Activated naive CD8-positive, alpha-beta T cell (primary cell): ENCODE results near the gene SLC44A1.
A peak's percentile ranks its signal among the peaks of the same experiment; 100 is the strongest.

Experiments
- H3K27ac Mint-ChIP-seq: one replicate; pipeline ENCODE4 v1.8.0; 2021; ENCODE audit warnings: mixed read lengths
- H3K27me3 Mint-ChIP-seq: one replicate; pipeline ENCODE4 v1.8.0; 2021; ENCODE audit warnings: mixed read lengths
- H3K36me3 Mint-ChIP-seq: one replicate; pipeline ENCODE4 v1.8.0; 2021; ENCODE audit warnings: mixed read lengths
- H3K4me1 Mint-ChIP-seq: one replicate; pipeline ENCODE4 v1.8.0; 2021; ENCODE audit warnings: low read depth, mixed read lengths
- H3K4me3 Mint-ChIP-seq: one replicate; pipeline ENCODE4 v1.8.0; 2021; ENCODE audit warnings: mild to moderate bottlenecking, mixed read lengths
- H3K9me3 Mint-ChIP-seq: one replicate; pipeline ENCODE4 v1.8.0; 2021; ENCODE audit warnings: low read depth, mixed read lengths

Gene SLC44A1

DNA sequence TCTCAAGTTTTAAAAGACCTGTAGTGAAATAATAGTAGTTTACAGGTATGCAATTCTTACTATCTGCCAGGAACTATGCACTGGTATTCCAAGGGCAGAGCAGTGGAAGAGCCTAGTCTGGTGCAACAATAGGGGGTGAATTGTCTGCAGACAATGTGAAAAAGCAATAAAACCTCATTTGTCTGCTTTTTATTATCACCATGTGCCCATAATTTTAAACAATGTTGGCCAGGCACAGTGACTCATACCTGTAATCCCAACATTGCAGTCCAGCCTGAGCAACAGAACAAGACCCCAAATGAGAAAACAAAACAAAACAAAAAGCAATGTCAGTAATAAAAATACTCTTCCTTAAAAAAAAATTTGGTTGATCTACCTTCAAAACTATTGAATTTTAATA, 12.2 kb upstream of the SLC44A1 start:
- Mint-ChIP-seq H3K4me1 (no peaks in the 10 kb centered on the region), H3K9me3 (no peaks in the 10 kb centered on the region), H3K27me3 (peaks cover 8% of the 10 kb centered on the region), H3K27ac (no peak overlapping the region), H3K4me3 (no peak overlapping the region), H3K36me3 (no peaks in the 10 kb centered on the region)

- H3K36me3 Mint-ChIP-seq: no peaks in the 10 kb centered on the region
- no peaks in the 10 kb centered on the region for H3K4me1 Mint-ChIP-seq
- no peak overlapping the region for H3K4me3 Mint-ChIP-seq
- peaks cover 12% of the 10 kb centered on the region for H3K27me3 Mint-ChIP-seq
- H3K27ac Mint-ChIP-seq: no peak overlapping the region
- H3K9me3 Mint-ChIP-seq: no peaks in the 10 kb centered on the region
These were observed 10.6 kb upstream of the SLC44A1 start for GRCh38 chr9:105233873-105234272.

- Mint-ChIP-seq H3K27ac (no peak overlapping the region), H3K27me3 (peaks cover 8% of the 10 kb centered on the region), H3K9me3 (no peaks in the 10 kb centered on the region), H3K4me1 (no peaks in the 10 kb centered on the region), H3K36me3 (no peaks in the 10 kb centered on the region), H3K4me3 (no peak overlapping the region)
These were observed 8.2 kb upstream of the SLC44A1 start for GRCh38 chr9:105236261-105236660.

GRCh38 chr9:105237246-105237645, 7.2 kb upstream of the SLC44A1 start:
- Mint-ChIP-seq H3K4me3 (no peak overlapping the region), H3K36me3 (no peaks in the 10 kb centered on the region), H3K4me1 (no peaks in the 10 kb centered on the region), H3K27me3 (peaks cover 8% of the 10 kb centered on the region), H3K9me3 (no peaks in the 10 kb centered on the region), H3K27ac (no peak overlapping the region)

DNA sequence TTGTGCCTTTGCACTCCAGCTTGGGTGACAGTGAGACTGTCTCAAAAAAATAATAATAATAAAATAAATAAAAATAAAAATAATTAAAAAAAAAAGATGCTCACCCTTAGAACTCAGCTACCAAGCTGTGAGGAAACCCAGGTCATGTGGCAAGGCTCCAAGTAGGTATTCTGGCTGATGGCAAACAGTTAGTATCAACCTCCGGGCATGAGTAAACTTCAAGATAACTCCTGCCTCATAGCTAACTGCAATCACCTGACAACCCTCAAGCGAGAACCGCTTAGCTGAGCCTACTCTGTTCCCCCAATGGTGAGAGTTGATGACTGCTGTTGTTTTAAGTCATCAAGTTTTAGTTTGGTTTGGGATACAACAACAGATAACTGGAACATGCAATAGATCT, 6.1 kb upstream of the SLC44A1 start:
- H3K27ac Mint-ChIP-seq: no peak overlapping the region
- H3K4me1 Mint-ChIP-seq: peaks cover 5% of the 10 kb centered on the region
- H3K9me3 Mint-ChIP-seq: no peaks in the 10 kb centered on the region
- no peaks in the 10 kb centered on the region for H3K36me3 Mint-ChIP-seq
- peaks cover 8% of the 10 kb centered on the region for H3K27me3 Mint-ChIP-seq
- H3K4me3 Mint-ChIP-seq: no peak overlapping the region

DNA sequence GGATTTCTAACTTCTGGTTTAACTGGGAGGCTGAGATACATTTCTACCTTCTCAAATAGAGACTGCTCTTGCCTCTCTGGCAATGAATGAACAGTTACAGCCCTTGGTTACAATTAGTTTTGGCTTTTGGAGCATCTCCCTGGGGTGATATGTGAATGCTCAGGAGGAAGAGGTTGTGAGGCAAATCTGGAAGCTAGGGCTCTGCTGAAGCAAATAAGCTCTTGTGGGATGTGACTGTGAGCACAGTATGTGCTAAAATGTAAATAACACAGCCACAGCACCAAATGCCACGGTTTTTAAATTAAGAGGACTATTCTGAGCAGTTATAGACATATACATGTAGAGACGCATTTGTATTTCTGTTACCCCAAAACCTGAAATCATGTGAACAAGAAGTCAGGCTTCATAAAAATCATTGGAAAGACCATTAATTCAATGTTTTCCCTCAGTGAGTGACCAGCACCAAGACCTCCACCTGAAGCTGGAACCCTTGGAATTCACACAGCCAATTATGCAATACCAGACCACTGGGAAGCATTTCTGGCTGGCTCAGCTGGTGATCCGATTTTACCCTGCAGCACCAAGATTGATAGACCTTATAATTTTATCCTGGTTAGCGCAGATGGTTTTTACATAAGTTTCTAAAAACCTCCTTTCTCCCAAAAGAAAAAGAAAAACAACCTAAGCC, 3.0 kb upstream of the SLC44A1 start:
- Mint-ChIP-seq H3K9me3 (no peaks in the 10 kb centered on the region), H3K4me1 (peaks cover 23% of the 10 kb centered on the region), H3K4me3 (no peak overlapping the region), H3K27me3 (peaks cover 6% of the 10 kb centered on the region), H3K27ac (no peak overlapping the region), H3K36me3 (no peaks in the 10 kb centered on the region)

DNA sequence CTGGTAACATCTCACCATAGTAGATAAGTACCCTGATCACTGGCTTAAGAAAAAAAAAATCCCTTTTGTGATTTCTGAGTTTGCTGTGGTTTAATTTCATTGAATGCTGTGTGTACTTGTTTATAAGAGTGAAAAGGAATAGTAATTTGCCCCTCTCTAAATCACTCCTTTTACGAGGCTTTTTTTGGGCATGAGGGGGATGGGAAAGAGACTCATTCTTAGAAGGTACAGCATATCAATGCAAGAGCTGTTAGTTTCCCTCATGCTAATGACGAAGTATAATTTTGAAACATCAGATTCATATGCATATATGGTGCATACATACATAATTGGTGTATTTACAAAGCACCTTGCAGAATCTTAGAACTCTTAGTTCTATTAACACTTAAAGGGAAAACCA, 2.4 kb upstream of the SLC44A1 start:
- no peaks in the 10 kb centered on the region for H3K36me3 Mint-ChIP-seq
- no peaks in the 10 kb centered on the region for H3K9me3 Mint-ChIP-seq
- no peak overlapping the region for H3K4me3 Mint-ChIP-seq
- H3K4me1 Mint-ChIP-seq: peaks cover 25% of the 10 kb centered on the region
- H3K27ac Mint-ChIP-seq: no peak overlapping the region
- H3K27me3 Mint-ChIP-seq: peaks cover 6% of the 10 kb centered on the region

GRCh38 chr9:105242557-105242956, 1.9 kb upstream of the SLC44A1 start:
- no peaks in the 10 kb centered on the region for H3K36me3 Mint-ChIP-seq
- peaks cover 25% of the 10 kb centered on the region for H3K4me1 Mint-ChIP-seq
- no peak overlapping the region for H3K27ac Mint-ChIP-seq
- peaks cover 6% of the 10 kb centered on the region for H3K27me3 Mint-ChIP-seq
- no peaks in the 10 kb centered on the region for H3K9me3 Mint-ChIP-seq
- H3K4me3 Mint-ChIP-seq: no peak overlapping the region

GRCh38 chr9:105243015-105243686, 1.3 kb upstream of the SLC44A1 start:
- Mint-ChIP-seq H3K9me3 (no peaks in the 10 kb centered on the region), H3K27ac (peak overlapping the region; percentile 8), H3K36me3 (no peaks in the 10 kb centered on the region), H3K4me1 (peaks cover 25% of the 10 kb centered on the region), H3K4me3 (peak overlapping the region; percentile 12), H3K27me3 (peaks cover 6% of the 10 kb centered on the region)

- Mint-ChIP-seq H3K27me3 (no peaks in the 10 kb centered on the region), H3K4me1 (peaks cover 27% of the 10 kb centered on the region), H3K9me3 (no peaks in the 10 kb centered on the region), H3K27ac (no peak overlapping the region), H3K36me3 (no peaks in the 10 kb centered on the region), H3K4me3 (peak overlapping the region; percentile 90)
These were observed 230 bp downstream of the SLC44A1 start for GRCh38 chr9:105244734-105245028.

DNA sequence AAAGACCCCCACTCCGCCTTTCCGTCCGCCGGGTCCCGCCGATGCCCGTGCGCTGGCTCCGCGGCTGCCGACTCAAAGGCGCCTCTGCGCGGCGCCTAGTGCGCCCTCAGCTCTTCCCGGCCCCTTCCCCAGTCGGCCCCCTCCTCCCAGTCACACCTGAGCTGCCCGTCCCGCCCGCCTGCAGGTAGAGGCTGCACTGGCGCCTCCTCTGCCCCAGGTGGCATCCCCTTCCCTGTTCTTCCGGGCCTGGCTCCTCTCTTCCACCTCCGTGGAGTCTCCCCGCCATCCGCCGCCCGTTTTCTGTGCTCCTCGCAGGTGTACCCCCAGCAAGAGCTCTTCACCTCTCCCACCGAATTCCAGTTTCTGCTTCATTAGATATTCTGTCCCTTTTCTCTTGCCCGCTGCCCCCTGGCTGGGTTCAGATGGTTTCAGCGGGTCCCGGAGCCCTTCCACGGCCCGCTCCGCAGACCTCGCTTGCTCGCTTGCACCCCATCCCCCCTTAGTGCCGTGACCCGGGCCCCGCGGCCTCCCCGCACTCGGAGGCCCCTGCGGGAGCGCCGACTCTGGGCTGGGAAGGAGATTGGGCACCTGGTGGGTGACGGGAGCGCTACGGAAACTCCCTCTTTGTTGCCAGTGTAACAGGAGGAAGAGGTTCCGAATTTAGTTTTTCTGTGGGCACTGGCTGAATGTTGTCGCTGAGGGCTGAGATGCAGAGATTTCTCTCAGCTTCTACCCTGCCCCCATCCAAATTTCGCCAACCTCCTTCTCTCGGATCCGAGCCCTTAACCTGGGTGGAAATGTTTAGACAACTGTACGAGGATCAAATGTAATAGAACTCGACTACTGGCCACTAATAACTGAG, 809 bp downstream of the SLC44A1 start:
- Mint-ChIP-seq H3K27ac (no peak overlapping the region), H3K4me3 (peak overlapping the region; percentile 90), H3K9me3 (no peaks in the 10 kb centered on the region), H3K27me3 (no peaks in the 10 kb centered on the region), H3K36me3 (no peaks in the 10 kb centered on the region), H3K4me1 (peaks cover 27% of the 10 kb centered on the region)

DNA sequence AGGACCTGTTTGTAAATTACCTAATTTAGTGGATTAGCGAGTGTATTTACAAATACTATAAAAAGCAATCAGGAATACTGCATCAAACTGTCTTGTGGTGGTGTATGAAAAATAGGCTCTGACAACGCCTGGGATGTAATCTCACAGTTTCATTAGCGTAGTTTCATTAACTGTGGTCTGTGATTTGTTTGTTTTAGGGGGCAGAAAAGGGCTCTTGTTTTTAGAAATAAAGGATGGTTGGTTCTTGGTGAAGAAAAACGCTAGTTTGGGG, 1.4 kb downstream of the SLC44A1 start:
- H3K4me1 Mint-ChIP-seq: peaks cover 27% of the 10 kb centered on the region
- no peak overlapping the region for H3K27ac Mint-ChIP-seq
- no peaks in the 10 kb centered on the region for H3K36me3 Mint-ChIP-seq
- no peaks in the 10 kb centered on the region for H3K27me3 Mint-ChIP-seq
- peak overlapping the region; percentile 90 for H3K4me3 Mint-ChIP-seq
- no peaks in the 10 kb centered on the region for H3K9me3 Mint-ChIP-seq

DNA sequence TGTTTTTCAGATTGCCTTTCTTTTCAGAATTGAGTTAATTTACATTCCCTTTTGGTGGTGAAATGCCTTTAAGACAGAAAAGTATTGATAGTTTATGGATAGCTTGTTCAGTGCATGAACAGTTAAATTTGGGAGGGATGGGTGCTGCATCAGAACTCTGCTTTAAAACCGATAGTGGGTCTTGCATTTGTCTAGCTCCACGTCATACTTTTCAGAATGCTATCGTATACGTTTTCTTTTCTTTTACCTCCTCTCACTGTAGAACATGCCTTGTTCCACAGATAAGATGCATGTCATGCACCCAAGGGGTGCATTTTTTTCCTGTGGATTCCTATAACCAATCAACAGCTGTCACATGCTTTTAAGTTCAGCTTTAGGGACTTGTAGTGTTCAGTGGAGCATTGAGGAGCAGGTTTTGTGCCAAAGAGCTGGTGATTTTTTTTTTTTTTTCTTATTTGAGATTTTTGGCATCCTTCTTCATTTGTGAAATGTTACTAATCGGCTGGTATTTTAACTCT, 2.3 kb downstream of the SLC44A1 start:
- H3K9me3 Mint-ChIP-seq: no peaks in the 10 kb centered on the region
- peaks cover 27% of the 10 kb centered on the region for H3K4me1 Mint-ChIP-seq
- no peaks in the 10 kb centered on the region for H3K27me3 Mint-ChIP-seq
- no peak overlapping the region for H3K27ac Mint-ChIP-seq
- no peaks in the 10 kb centered on the region for H3K36me3 Mint-ChIP-seq
- H3K4me3 Mint-ChIP-seq: no peak overlapping the region

GRCh38 chr9:105248691-105249090, 4.2 kb downstream of the SLC44A1 start:
- Mint-ChIP-seq H3K4me3 (no peak overlapping the region), H3K9me3 (no peaks in the 10 kb centered on the region), H3K36me3 (no peaks in the 10 kb centered on the region), H3K27me3 (no peaks in the 10 kb centered on the region), H3K4me1 (peaks cover 19% of the 10 kb centered on the region), H3K27ac (no peak overlapping the region)

- peaks cover 7% of the 10 kb centered on the region for H3K4me1 Mint-ChIP-seq
- no peak overlapping the region for H3K4me3 Mint-ChIP-seq
- no peak overlapping the region for H3K27ac Mint-ChIP-seq
- H3K27me3 Mint-ChIP-seq: no peaks in the 10 kb centered on the region
- no peaks in the 10 kb centered on the region for H3K9me3 Mint-ChIP-seq
- H3K36me3 Mint-ChIP-seq: no peaks in the 10 kb centered on the region
These were observed 6.7 kb downstream of the SLC44A1 start for GRCh38 chr9:105251133-105251532.
